ENCODE results near the gene PTER.

GRCh38 chr10:16392531-16393069 is 44.2 kb upstream of the PTER start:
- TF ChIP-seq POLR2A (IDR thresholded peaks at IDR 0.05) (no peak), CTCF (IDR thresholded peaks at IDR 0.05) (no peak)

All from uterus (tissue), 2 donors.